CD4-positive, alpha-beta T cell (primary cell): ENCODE data around the gene PIK3R1. TPM values are rescaled to one million over a fixed set of nuclear protein-coding genes. Genes with fewer than 3 reads are reported as not detected.

Experiments
- ATAC-seq: fragments of 200-7000 bp; cut with Tn5 transposase; one replicate; pipeline ENCODE4 v1.10.0; 2022; ENCODE audit warnings: mild to moderate bottlenecking; ENCODE audit not compliant: poor library complexity
- CTCF ChIA-PET: fragments of 350-600 bp; sonication (Branson Sonifier 250); formaldehyde crosslinking; loops from one replicate; lab custom pipeline; 2021; ENCODE audit warnings: antibody characterized with exemption, inconsistent platforms; lab: Charles Lee
- POLR2A ChIA-PET: fragments of 350-600 bp; sonication (Branson Sonifier 250); formaldehyde crosslinking; loops from one replicate; lab custom pipeline; 2021; ENCODE audit warnings: antibody characterized with exemption, inconsistent platforms; lab: Charles Lee
- DNase-seq, 14 experiments: peaks; one replicate each; pipeline ENCODE4 v3.0.0-alpha.2; 2013 to 2020; ENCODE audit warnings: mixed read lengths in 2 of 14
- H3K27ac ChIP-seq, 2 donors: one replicate each; pipeline versions ENCODE4 v1.5.1 to v1.7.0; 2013; ENCODE audit warnings: low read length in 2 of 2, low read depth in 1 of 2, mild to moderate bottlenecking in 1 of 2
- H3K27me3 ChIP-seq, 2 experiments: 1 replicate in 1 of 2; 2 replicates in 1 of 2; pipeline versions ENCODE4 v1.6.1 to v1.7.0; 2013; ENCODE audit warnings: low read length in 2 of 2, control low read depth in 1 of 2, mild to moderate bottlenecking in 1 of 2, moderate library complexity in 1 of 2; ENCODE audit not compliant: insufficient read depth in 2 of 2, control insufficient read depth in 1 of 2
- H3K36me3 ChIP-seq: one replicate; pipeline ENCODE4 v1.6.1; 2013; ENCODE audit warnings: low read length, control low read depth; ENCODE audit not compliant: insufficient read depth
- H3K4me1 ChIP-seq: one replicate; pipeline ENCODE4 v1.6.1; 2013; ENCODE audit warnings: low read length, control low read depth; ENCODE audit not compliant: insufficient read depth
- H3K4me3 ChIP-seq: one replicate; pipeline ENCODE4 v1.5.1; 2013; ENCODE audit warnings: mild to moderate bottlenecking, low read length, moderate library complexity
- H3K9me3 ChIP-seq, 2 experiments: 1 replicate in 1 of 2; 2 replicates in 1 of 2; pipeline versions ENCODE4 v1.6.1 to v1.7.0; 2013; ENCODE audit warnings: low read length in 2 of 2, mild to moderate bottlenecking in 2 of 2, control low read depth in 1 of 2, moderate library complexity in 1 of 2; ENCODE audit not compliant: control insufficient read depth in 1 of 2, insufficient read depth in 1 of 2
- H3K27ac Mint-ChIP-seq: one replicate; pipeline ENCODE4 v1.8.0; 2020; ENCODE audit warnings: mixed read lengths
- H3K27me3 Mint-ChIP-seq: one replicate; pipeline ENCODE4 v1.8.0; 2021; ENCODE audit warnings: mixed read lengths
- H3K36me3 Mint-ChIP-seq: one replicate; pipeline ENCODE4 v1.8.0; 2021; ENCODE audit warnings: low read depth, mixed read lengths
- H3K4me1 Mint-ChIP-seq: one replicate; pipeline ENCODE4 v1.8.0; 2021; ENCODE audit warnings: low read depth, mixed read lengths
- H3K4me3 Mint-ChIP-seq: one replicate; pipeline ENCODE4 v1.8.0; 2020; ENCODE audit warnings: mild to moderate bottlenecking, mixed read lengths
- H3K9me3 Mint-ChIP-seq: one replicate; pipeline ENCODE4 v1.8.0; 2020; ENCODE audit warnings: mixed read lengths
- CTCF ChIP-seq: fragments of 200-600 bp; IDR thresholded peaks from one replicate; pipeline ENCODE4 v1.8.0; 2022; ENCODE audit warnings: antibody characterized with exemption, mild to moderate bottlenecking
- intact Hi-C, 2 experiments: fragments of 100-400 bp; cut with DNase I in 1 of 2; cut with micrococcal nuclease in 1 of 2; formaldehyde crosslinking; loops; one replicate each; pipeline versions ENCODE4 v1.15.1 to v1.9.0; 2023 to 2025; cut with DNase I, micrococcal nuclease
- total RNA-seq, 174 experiments: library from RNA in 2 of 174; stranded (reverse) in 2 of 174; gene quantifications; one replicate each; pipeline ENCODE4 v1.2.3 and lab custom pipeline; 2021 to 2026

PIK3R1 gene
- total RNA-seq, 2 experiments from 2014 or later, result 455 to 459 TPM

- no peak overlapping the region for H3K4me3 ChIP-seq
- H3K36me3 ChIP-seq, result no peaks in the 10 kb centered on the region
- H3K27ac ChIP-seq, result no peak overlapping the region
- no peak overlapping the region for H3K4me3 Mint-ChIP-seq
- intact Hi-C loops, result no loop called here
- H3K27me3 ChIP-seq, result no peaks in the 10 kb centered on the region
- H3K4me1 Mint-ChIP-seq, result peaks cover 11% of the 10 kb centered on the region
- H3K36me3 Mint-ChIP-seq, result no peaks in the 10 kb centered on the region
- no peaks in the 10 kb centered on the region for H3K9me3 Mint-ChIP-seq
- no peaks in the 10 kb centered on the region for H3K27me3 Mint-ChIP-seq
- no peak overlapping the region for H3K27ac Mint-ChIP-seq
- DNase-seq (no peak), ATAC-seq (no peak)
- no peak for TF ChIP-seq CTCF
- H3K4me1 ChIP-seq, result peaks cover 4% of the 10 kb centered on the region
- H3K9me3 ChIP-seq, result no peaks in the 10 kb centered on the region
- POLR2A ChIA-PET, result no interaction called here
- CTCF ChIA-PET, result interaction anchor here (0.7 to 1.2 kb wide), 4 partner anchors 8 to 739 kb away, joined by 3 to 4 read pairs (median 4); no protein-coding TSS in a partner anchor
Measured at GRCh38 chr5:68191083-68191791, 24.3 kb upstream of the PIK3R1 start.

- Histone ChIP-seq H3K4me1 (peaks cover 4% of the 10 kb centered on the region), H3K9me3 (no peaks in the 10 kb centered on the region), H3K27ac (no peak overlapping the region), H3K36me3 (no peaks in the 10 kb centered on the region), H3K27me3 (no peaks in the 10 kb centered on the region), H3K4me3 (no peak overlapping the region)
- no peaks in the 10 kb centered on the region for H3K9me3 Mint-ChIP-seq
- H3K4me1 Mint-ChIP-seq, result peaks cover 11% of the 10 kb centered on the region
- DNase-seq (no peak), ATAC-seq (no peak)
- H3K27ac Mint-ChIP-seq, result no peak overlapping the region
- TF ChIP-seq CTCF, result no peak
- POLR2A ChIA-PET, result no interaction called here
- CTCF ChIA-PET, result interaction anchor here (1.2 kb wide), 1 partner anchor 15 kb away, joined by 4 read pairs; no protein-coding TSS in a partner anchor
- intact Hi-C loops, result no loop called here
- no peaks in the 10 kb centered on the region for H3K36me3 Mint-ChIP-seq
- H3K27me3 Mint-ChIP-seq, result no peaks in the 10 kb centered on the region
- no peak overlapping the region for H3K4me3 Mint-ChIP-seq
Measured at GRCh38 chr5:68192679-68193060, 22.9 kb upstream of the PIK3R1 start.

- Mint-ChIP-seq H3K9me3 (no peaks in the 10 kb centered on the region), H3K27ac (no peak overlapping the region), H3K36me3 (no peaks in the 10 kb centered on the region), H3K4me1 (peaks cover 11% of the 10 kb centered on the region), H3K27me3 (no peaks in the 10 kb centered on the region), H3K4me3 (no peak overlapping the region)
- DNase-seq, result no peak
- intact Hi-C loops, result no loop called here
- TF ChIP-seq CTCF, result no peak
- ChIA-PET CTCF (no interaction called here), POLR2A (no interaction called here)
- peaks cover 4% of the 10 kb centered on the region for H3K4me1 ChIP-seq
- H3K27me3 ChIP-seq, result no peaks in the 10 kb centered on the region
- no peaks in the 10 kb centered on the region for H3K36me3 ChIP-seq
- H3K27ac ChIP-seq, result no peak overlapping the region
- H3K4me3 ChIP-seq, result no peak overlapping the region
- no peak for ATAC-seq
- no peaks in the 10 kb centered on the region for H3K9me3 ChIP-seq
Measured at GRCh38 chr5:68193481-68194036, 22.0 kb upstream of the PIK3R1 start.
